WTC11 (cell line): ENCODE measurements around the gene EMP1. TPM values are rescaled to one million over a fixed set of nuclear protein-coding genes. Genes with fewer than 3 reads are reported as not detected.
A peak's percentile ranks its signal among the peaks of the same experiment; 100 is the strongest.

Source experiments
- ATAC-seq: fragments of 200-7000 bp; cut with Tn5 transposase; 2 replicates; pipeline ENCODE4 v1.10.0; 2021; ENCODE audit warnings: mild to moderate bottlenecking, moderate library complexity
- CTCF ChIA-PET: fragments of 300-600 bp; sonication (Branson Sonifier 250); formaldehyde crosslinking; loops from one replicate; lab custom pipeline; 2021; ENCODE audit warnings: antibody characterized with exemption; lab: Charles Lee
- POLR2A ChIA-PET: fragments of 350-600 bp; sonication (Branson Sonifier 250); formaldehyde crosslinking; loops from one replicate; lab custom pipeline; 2021; ENCODE audit warnings: antibody characterized with exemption; lab: Charles Lee
- DNase-seq: peaks from one replicate; pipeline ENCODE4 v3.0.0; 2021; ENCODE audit warnings: low spot score
- H3K27ac Mint-ChIP-seq: 2 replicates; pipeline ENCODE4 v1.8.0; 2021; ENCODE audit warnings: mixed read lengths
- H3K27me3 Mint-ChIP-seq: 2 replicates; pipeline ENCODE4 v1.8.0; 2021; ENCODE audit warnings: low read depth, mild to moderate bottlenecking, moderate library complexity, mixed read lengths
- H3K36me3 Mint-ChIP-seq: 2 replicates; pipeline ENCODE4 v1.8.0; 2021; ENCODE audit warnings: mixed read lengths
- H3K4me1 Mint-ChIP-seq: 2 replicates; pipeline ENCODE4 v1.8.0; 2022; ENCODE audit warnings: mixed read lengths
- H3K4me3 Mint-ChIP-seq: 2 replicates; pipeline ENCODE4 v1.8.0; 2021; ENCODE audit warnings: mild to moderate bottlenecking, moderate library complexity, mixed read lengths
- H3K9me3 Mint-ChIP-seq: 2 replicates; pipeline ENCODE4 v1.8.0; 2021; ENCODE audit warnings: mixed read lengths
- ATF1 ChIP-seq: sonication (generic); formaldehyde crosslinking; IDR thresholded peaks from 2 replicates; pipeline ENCODE4 v1.8.1; 2023; ENCODE audit warnings: mild to moderate bottlenecking, moderate library complexity, missing genetic modification reagents
- ETV6 ChIP-seq: sonication (generic); formaldehyde crosslinking; IDR thresholded peaks from 2 replicates; pipeline ENCODE4 v1.8.1; 2022; ENCODE audit warnings: mild to moderate bottlenecking, missing genetic modification reagents
- GABPB1 ChIP-seq: sonication (generic); formaldehyde crosslinking; IDR thresholded peaks from 2 replicates; pipeline ENCODE4 v1.8.1; 2023; ENCODE audit warnings: mild to moderate bottlenecking, missing genetic modification reagents
- MXD4 ChIP-seq: fragments of 250-450 bp; sonication (Bioruptor Pico); IDR thresholded peaks from 2 replicates; pipeline ENCODE4 v1.8.0; 2021; ENCODE audit warnings: mild to moderate bottlenecking, moderate library complexity, borderline replicate concordance
- TEAD4 ChIP-seq: sonication (generic); formaldehyde crosslinking; IDR thresholded peaks from 2 replicates; pipeline ENCODE4 v1.8.0; 2022; ENCODE audit warnings: mild to moderate bottlenecking, missing genetic modification reagents
- ZNF317 ChIP-seq: sonication (generic); formaldehyde crosslinking; IDR thresholded peaks from 2 replicates; pipeline ENCODE4 v1.8.1; 2023; ENCODE audit warnings: low read depth, mild to moderate bottlenecking, moderate library complexity, missing genetic modification reagents, borderline replicate concordance
- ZNF416 ChIP-seq: fragments of 250-450 bp; sonication (Bioruptor Pico); IDR thresholded peaks from 2 replicates; pipeline ENCODE4 v1.9.0; 2021; ENCODE audit warnings: mild to moderate bottlenecking, inconsistent platforms
- total RNA-seq: library from RNA; stranded (reverse); gene quantifications from 3 replicates; pipeline ENCODE4 v1.2.3, GENCODE V29; 2021
- TF ChIP-seq, protein P1 (sequence below): fragments of 250-450 bp; sonication (Bioruptor Pico); IDR thresholded peaks from 2 replicates; pipeline ENCODE4 v1.9.0; 2021; ENCODE audit warnings: mild to moderate bottlenecking, borderline replicate concordance
- TF ChIP-seq, protein P2 (sequence below): sonication (generic); formaldehyde crosslinking; IDR thresholded peaks from 2 replicates; pipeline ENCODE4 v1.8.1; 2022; ENCODE audit warnings: missing genetic modification reagents, borderline replicate concordance
- TF ChIP-seq, protein P3 (sequence below): sonication (generic); formaldehyde crosslinking; IDR thresholded peaks from 2 replicates; pipeline ENCODE4 v1.8.0; 2022; ENCODE audit warnings: mild to moderate bottlenecking, missing genetic modification reagents
- TF ChIP-seq, protein P4 (sequence below): sonication (generic); formaldehyde crosslinking; IDR thresholded peaks from 2 replicates; pipeline ENCODE4 v1.8.1; 2023; ENCODE audit warnings: mild to moderate bottlenecking, missing genetic modification reagents

Gene EMP1
- total RNA-seq, 1 experiment from 2014 or later = 1.4 TPM

DNA sequence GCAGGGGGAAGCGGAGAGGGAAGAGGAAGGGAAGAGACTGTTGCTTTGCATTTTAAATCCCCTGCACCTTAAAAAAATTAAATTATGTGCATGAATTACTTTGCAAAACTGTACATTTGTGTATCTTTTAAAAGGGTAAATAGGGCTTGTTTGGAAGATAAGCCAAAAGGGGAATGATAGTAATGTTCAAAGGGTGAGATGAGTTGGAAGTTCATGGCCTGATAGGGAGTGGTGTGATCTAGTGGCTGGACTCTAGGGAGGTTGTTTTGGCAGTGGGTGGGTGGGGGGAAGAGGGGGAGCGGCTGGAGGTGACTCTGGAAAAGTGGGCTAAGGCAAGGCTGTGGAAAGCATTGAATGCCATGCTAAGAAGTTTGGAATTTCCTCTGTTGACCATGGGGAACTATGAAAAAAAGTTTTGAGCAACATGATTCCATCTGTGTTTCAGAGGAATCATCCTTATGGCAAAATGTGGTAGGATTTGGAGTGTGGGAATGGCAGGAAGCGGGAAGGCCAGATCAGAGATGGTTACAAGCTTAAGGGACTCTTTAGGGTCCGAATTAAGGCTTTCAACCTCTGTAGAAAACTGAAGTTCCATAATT lies 25.5 kb upstream of the EMP1 start (continued):
- TF ChIP-seq, protein P1, sequence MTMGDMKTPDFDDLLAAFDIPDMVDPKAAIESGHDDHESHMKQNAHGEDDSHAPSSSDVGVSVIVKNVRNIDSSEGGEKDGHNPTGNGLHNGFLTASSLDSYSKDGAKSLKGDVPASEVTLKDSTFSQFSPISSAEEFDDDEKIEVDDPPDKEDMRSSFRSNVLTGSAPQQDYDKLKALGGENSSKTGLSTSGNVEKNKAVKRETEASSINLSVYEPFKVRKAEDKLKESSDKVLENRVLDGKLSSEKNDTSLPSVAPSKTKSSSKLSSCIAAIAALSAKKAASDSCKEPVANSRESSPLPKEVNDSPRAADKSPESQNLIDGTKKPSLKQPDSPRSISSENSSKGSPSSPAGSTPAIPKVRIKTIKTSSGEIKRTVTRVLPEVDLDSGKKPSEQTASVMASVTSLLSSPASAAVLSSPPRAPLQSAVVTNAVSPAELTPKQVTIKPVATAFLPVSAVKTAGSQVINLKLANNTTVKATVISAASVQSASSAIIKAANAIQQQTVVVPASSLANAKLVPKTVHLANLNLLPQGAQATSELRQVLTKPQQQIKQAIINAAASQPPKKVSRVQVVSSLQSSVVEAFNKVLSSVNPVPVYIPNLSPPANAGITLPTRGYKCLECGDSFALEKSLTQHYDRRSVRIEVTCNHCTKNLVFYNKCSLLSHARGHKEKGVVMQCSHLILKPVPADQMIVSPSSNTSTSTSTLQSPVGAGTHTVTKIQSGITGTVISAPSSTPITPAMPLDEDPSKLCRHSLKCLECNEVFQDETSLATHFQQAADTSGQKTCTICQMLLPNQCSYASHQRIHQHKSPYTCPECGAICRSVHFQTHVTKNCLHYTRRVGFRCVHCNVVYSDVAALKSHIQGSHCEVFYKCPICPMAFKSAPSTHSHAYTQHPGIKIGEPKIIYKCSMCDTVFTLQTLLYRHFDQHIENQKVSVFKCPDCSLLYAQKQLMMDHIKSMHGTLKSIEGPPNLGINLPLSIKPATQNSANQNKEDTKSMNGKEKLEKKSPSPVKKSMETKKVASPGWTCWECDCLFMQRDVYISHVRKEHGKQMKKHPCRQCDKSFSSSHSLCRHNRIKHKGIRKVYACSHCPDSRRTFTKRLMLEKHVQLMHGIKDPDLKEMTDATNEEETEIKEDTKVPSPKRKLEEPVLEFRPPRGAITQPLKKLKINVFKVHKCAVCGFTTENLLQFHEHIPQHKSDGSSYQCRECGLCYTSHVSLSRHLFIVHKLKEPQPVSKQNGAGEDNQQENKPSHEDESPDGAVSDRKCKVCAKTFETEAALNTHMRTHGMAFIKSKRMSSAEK (CRISPR knock-in tag) = no peak

DNA sequence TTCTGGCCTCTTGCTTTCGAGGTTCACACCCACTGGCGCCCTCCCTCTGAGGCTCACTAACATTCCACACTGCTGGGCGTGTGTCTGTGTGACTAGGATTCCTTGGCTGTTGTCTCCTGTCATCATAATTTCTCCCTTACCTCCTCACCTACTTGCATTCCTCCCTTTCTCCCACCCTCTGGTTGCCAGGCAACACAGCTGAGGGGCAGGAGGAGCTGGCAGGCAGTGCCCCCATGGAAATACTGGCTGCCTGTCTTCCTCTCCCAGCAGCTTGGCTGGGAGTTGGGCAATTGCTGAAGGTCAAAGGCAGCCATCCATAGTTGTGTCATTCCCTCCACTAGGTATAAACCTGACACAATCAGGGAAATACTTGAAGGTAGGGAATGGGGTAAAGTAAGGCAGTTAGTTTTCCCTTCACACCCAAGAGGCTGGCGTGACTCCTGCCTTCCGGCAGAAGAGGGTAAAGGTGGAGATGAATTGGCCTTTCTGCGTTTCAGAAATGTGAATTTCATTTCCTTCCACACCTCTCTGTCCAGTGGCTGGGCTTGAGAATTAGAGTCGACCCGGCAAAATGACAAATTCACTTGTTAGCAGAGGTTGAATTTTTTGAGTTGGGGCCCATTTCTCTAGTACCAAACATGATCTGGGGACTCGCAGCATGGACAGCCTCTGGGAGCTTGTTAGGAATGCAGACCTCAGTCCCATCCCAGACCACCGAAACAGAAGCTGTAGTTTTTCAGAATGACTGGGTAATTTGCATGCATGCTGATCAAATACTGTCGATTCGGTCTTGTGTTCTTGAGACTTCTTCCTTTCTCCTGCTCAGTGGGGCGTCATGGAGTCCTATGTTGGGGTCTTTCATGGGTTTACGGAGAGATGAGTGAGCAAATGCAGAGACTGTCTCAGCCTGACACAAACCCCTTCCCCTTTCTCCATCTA lies 24.3 kb upstream of the EMP1 start:
- Mint-ChIP-seq H3K9me3 (peaks cover 9% of the 10 kb centered on the region), H3K36me3 (no peaks in the 10 kb centered on the region), H3K4me3 (no peak overlapping the region), H3K27me3 (no peaks in the 10 kb centered on the region), H3K27ac (no peak overlapping the region), H3K4me1 (peaks cover 32% of the 10 kb centered on the region)
- peak; percentile 53 for DNase-seq
- ChIA-PET CTCF (interaction anchor here (0.6 to 1.8 kb wide), 7 partner anchors 36 to 186 kb away, joined by 3 to 5 read pairs (median 4); no protein-coding TSS in a partner anchor), POLR2A (interaction anchor here (0.5 to 0.6 kb wide), 2 partner anchors 8 kb away, joined by 3 to 4 read pairs; no protein-coding TSS in a partner anchor)
- peak; percentile 61 for ATAC-seq
- TF ChIP-seq, protein P2, sequence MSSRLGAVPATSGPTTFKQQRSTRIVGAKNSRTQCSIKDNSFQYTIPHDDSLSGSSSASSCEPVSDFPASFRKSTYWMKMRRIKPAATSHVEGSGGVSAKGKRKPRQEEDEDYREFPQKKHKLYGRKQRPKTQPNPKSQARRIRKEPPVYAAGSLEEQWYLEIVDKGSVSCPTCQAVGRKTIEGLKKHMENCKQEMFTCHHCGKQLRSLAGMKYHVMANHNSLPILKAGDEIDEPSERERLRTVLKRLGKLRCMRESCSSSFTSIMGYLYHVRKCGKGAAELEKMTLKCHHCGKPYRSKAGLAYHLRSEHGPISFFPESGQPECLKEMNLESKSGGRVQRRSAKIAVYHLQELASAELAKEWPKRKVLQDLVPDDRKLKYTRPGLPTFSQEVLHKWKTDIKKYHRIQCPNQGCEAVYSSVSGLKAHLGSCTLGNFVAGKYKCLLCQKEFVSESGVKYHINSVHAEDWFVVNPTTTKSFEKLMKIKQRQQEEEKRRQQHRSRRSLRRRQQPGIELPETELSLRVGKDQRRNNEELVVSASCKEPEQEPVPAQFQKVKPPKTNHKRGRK (CRISPR knock-in tag) = no peak
- TF ChIP-seq, protein P3, sequence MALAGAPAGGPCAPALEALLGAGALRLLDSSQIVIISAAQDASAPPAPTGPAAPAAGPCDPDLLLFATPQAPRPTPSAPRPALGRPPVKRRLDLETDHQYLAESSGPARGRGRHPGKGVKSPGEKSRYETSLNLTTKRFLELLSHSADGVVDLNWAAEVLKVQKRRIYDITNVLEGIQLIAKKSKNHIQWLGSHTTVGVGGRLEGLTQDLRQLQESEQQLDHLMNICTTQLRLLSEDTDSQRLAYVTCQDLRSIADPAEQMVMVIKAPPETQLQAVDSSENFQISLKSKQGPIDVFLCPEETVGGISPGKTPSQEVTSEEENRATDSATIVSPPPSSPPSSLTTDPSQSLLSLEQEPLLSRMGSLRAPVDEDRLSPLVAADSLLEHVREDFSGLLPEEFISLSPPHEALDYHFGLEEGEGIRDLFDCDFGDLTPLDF (CRISPR knock-in tag) = no peak
- TF ChIP-seq ZNF416 = no peak
- TF ChIP-seq ATF1 (CRISPR knock-in tag) = no peak
- TF ChIP-seq, protein P4, sequence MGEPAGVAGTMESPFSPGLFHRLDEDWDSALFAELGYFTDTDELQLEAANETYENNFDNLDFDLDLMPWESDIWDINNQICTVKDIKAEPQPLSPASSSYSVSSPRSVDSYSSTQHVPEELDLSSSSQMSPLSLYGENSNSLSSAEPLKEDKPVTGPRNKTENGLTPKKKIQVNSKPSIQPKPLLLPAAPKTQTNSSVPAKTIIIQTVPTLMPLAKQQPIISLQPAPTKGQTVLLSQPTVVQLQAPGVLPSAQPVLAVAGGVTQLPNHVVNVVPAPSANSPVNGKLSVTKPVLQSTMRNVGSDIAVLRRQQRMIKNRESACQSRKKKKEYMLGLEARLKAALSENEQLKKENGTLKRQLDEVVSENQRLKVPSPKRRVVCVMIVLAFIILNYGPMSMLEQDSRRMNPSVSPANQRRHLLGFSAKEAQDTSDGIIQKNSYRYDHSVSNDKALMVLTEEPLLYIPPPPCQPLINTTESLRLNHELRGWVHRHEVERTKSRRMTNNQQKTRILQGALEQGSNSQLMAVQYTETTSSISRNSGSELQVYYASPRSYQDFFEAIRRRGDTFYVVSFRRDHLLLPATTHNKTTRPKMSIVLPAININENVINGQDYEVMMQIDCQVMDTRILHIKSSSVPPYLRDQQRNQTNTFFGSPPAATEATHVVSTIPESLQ (CRISPR knock-in tag) = no peak
- no peak for TF ChIP-seq ETV6 (CRISPR knock-in tag)
- TF ChIP-seq GABPB1 (CRISPR knock-in tag) = no peak
- TF ChIP-seq TEAD4 = no peak
- no peak for TF ChIP-seq ZNF317
- no peak for TF ChIP-seq MXD4 (CRISPR knock-in tag)
